ENCODE data around the gene XCR1. TPM values are rescaled to one million over a fixed set of nuclear protein-coding genes. Genes with fewer than 3 reads are reported as not detected.

The XCR1 gene
- total RNA-seq, 2 experiments from 2014 or later = not detected

DNA sequence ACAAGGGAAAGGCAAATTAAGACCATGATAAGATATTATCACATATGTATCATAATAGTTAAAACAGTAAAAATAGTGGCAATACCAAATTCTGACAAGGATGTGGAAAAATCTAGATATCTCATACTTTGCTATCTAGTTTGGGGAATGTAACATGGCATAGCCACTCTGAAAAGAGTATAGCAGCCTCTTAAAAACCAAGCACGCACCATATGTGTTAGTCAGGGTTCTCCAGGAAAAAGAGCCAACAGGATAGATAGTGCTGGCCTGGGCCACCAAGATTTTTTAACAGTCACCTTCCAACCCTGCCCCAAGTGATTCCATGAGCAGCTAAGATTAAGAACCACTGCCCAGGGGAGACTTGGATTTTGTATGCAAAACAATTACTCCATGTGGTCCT, 48.5 kb upstream of the XCR1 start:
- no peak overlapping the region for H3K4me3 ChIP-seq (ENCODE audit: low read depth, low read length, poor library complexity, severe bottlenecking)
- no peaks in the 10 kb centered on the region for H3K4me1 ChIP-seq (ENCODE audit: insufficient read depth, low read length, poor library complexity, severe bottlenecking)
- H3K9me2 ChIP-seq (ENCODE audit: insufficient read depth, low read length) = no peaks in the 10 kb centered on the region
- CTCF ChIA-PET (ENCODE audit: unreplicated experiment) = no interaction called here
- no peaks in the 10 kb centered on the region for H3K79me2 ChIP-seq (ENCODE audit: insufficient read depth, low read depth, low read length)
- BruUV-seq (replicated peaks) = no TSS peak
- no peaks in the 10 kb centered on the region; the same call in 1 of the 2 replicates for H3K9me3 ChIP-seq (ENCODE audit: low read length)
- no peak for TF ChIP-seq EZH2phosphoT487 (IDR thresholded peaks at IDR 0.05; ENCODE audit: borderline replicate concordance, low read depth, low read length)
- TF ChIP-seq CTCF (conservative IDR thresholded peaks at IDR 0.05; ENCODE audit: low read length) = no peak
- no peak overlapping the region for H3K4me2 ChIP-seq (ENCODE audit: low read length)
- POLR2A ChIA-PET = interaction anchor here (0.7 to 1.3 kb wide), 2 partner anchors 103 to 452 kb away, joined by 3 to 7 read pairs; no protein-coding TSS in a partner anchor
- H3K36me3 ChIP-seq (ENCODE audit: insufficient read depth, low read length) = no peaks in the 10 kb centered on the region
- no peak overlapping the region for H3K27ac ChIP-seq (ENCODE audit: low read depth, low read length, poor library complexity, severe bottlenecking)
- no peaks in the 10 kb centered on the region for H4K20me1 ChIP-seq (ENCODE audit: insufficient read depth, low read length)
- intact Hi-C loops (cut with micrococcal nuclease; ENCODE audit: unreplicated experiment) = loop anchor here (5.0 kb wide), 1 partner anchor 1039 kb away; no protein-coding TSS in a partner anchor
- H2AFZ ChIP-seq (ENCODE audit: low read length) = no peak overlapping the region
- no peak for DNase-seq (ENCODE audit: low spot score)

DNA sequence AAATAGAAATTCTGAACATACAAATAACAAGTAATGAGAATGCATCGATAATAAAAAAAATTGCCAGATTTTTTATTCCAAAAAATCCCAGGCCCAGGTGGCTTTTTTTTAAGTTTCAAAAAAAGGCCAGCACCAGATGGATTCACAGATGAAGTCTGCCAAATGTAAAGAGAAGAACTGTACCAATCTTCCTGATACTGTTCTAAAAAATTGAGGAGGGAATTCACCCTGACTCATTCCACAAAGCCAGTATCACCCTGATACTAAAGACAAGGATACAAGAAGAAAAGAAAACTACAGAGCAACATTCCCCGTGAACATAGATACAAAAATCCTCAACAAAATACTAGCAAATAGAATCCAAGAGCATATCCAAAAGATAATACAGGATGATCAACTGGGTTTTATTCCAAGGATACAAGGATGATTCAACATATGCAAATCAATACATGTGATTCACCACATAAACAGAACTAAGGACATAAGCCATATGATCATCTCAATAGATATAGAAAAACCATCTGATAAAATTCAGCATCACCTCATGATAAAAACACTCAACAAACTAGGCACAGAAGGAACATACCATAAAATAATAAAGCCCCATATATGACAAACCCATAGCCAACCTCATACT, 44.1 kb upstream of the XCR1 start:
- Histone ChIP-seq H4K20me1 (ENCODE audit: insufficient read depth, low read length) (no peaks in the 10 kb centered on the region), H3K79me2 (ENCODE audit: insufficient read depth, low read depth, low read length) (no peaks in the 10 kb centered on the region), H3K4me1 (ENCODE audit: insufficient read depth, low read length, poor library complexity, severe bottlenecking) (no peaks in the 10 kb centered on the region), H3K4me2 (ENCODE audit: low read length) (no peak overlapping the region), H3K9me2 (ENCODE audit: insufficient read depth, low read length) (no peaks in the 10 kb centered on the region), H3K27ac (ENCODE audit: low read depth, low read length, poor library complexity, severe bottlenecking) (no peak overlapping the region), H3K36me3 (ENCODE audit: insufficient read depth, low read length) (no peaks in the 10 kb centered on the region), H2AFZ (ENCODE audit: low read length) (no peak overlapping the region), H3K9me3 (ENCODE audit: low read length) (no peaks in the 10 kb centered on the region), H3K4me3 (ENCODE audit: low read depth, low read length, poor library complexity, severe bottlenecking) (no peak overlapping the region)
- DNase-seq (ENCODE audit: low spot score) = no peak
- CTCF ChIA-PET (ENCODE audit: unreplicated experiment) = no interaction called here
- POLR2A ChIA-PET = no interaction called here
- intact Hi-C loops (cut with micrococcal nuclease; ENCODE audit: unreplicated experiment) = no loop called here
- no TSS peak for BruUV-seq (replicated peaks)
- TF ChIP-seq EZH2phosphoT487 (IDR thresholded peaks at IDR 0.05; ENCODE audit: borderline replicate concordance, low read depth, low read length) (no peak), CTCF (conservative IDR thresholded peaks at IDR 0.05; ENCODE audit: low read length) (no peak)

DNA sequence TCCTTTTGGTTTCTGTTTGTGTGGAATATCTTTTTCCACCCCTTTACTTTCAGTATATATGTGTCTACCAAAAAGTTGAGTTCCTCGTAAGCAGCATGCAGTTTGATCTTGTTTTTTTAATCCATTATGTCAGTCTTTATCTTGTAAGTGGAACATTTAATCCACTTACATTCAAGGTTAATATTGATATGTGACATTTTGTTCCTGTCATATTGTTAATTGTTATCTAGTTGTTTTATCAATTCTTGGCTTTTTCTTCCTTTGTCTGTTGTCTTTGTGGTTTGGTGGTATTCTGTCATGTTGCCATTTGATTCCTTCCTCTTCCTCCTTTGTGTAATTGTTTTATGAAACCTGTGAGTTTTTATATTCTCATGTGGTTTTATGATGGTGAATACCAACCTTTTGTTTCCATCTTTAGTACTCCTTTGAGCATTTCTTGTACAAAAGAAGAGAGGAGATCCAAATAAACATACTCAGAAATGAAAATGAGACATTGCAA, 43.4 kb upstream of the XCR1 start:
- Histone ChIP-seq H3K36me3 (ENCODE audit: insufficient read depth, low read length) (no peaks in the 10 kb centered on the region), H3K9me2 (ENCODE audit: insufficient read depth, low read length) (no peaks in the 10 kb centered on the region), H3K27ac (ENCODE audit: low read depth, low read length, poor library complexity, severe bottlenecking) (no peak overlapping the region), H3K4me2 (ENCODE audit: low read length) (no peak overlapping the region), H3K4me1 (ENCODE audit: insufficient read depth, low read length, poor library complexity, severe bottlenecking) (no peaks in the 10 kb centered on the region), H3K9me3 (ENCODE audit: low read length) (no peaks in the 10 kb centered on the region), H3K4me3 (ENCODE audit: low read depth, low read length, poor library complexity, severe bottlenecking) (no peak overlapping the region), H2AFZ (ENCODE audit: low read length) (no peak overlapping the region), H4K20me1 (ENCODE audit: insufficient read depth, low read length) (no peaks in the 10 kb centered on the region), H3K79me2 (ENCODE audit: insufficient read depth, low read depth, low read length) (no peaks in the 10 kb centered on the region)
- CTCF ChIA-PET (ENCODE audit: unreplicated experiment) = no interaction called here
- BruUV-seq (replicated peaks) = no TSS peak
- no peak for DNase-seq (ENCODE audit: low spot score)
- POLR2A ChIA-PET = no interaction called here
- TF ChIP-seq CTCF (conservative IDR thresholded peaks at IDR 0.05; ENCODE audit: low read length) (no peak), EZH2phosphoT487 (IDR thresholded peaks at IDR 0.05; ENCODE audit: borderline replicate concordance, low read depth, low read length) (no peak)
- intact Hi-C loops (cut with micrococcal nuclease; ENCODE audit: unreplicated experiment) = no loop called here
